ENCODE data around the gene RRP1B.

The RRP1B gene

DNA sequence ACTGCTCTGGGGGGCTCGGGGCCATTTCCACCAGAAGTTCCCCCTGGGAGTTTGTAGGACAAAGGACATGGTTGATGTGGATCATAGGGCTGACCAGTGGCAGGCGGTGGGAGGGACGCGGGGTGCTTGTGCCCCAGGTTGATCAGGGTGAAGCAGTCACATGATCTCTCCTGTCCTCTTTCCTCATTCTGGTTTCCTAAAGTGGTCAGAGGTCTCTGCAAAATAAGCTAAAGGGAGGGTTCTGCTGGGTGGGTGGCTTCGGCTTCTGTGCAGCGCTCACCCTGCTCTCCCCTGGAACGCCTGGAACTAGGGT, 68.8 kb downstream of the RRP1B start:
- Histone ChIP-seq H3K4me3 (ENCODE audit: extremely low read depth, insufficient read depth, low read length, poor library complexity, severe bottlenecking) (peak overlapping the region; percentile 59), H3K36me3 (ENCODE audit: control insufficient read depth, insufficient read depth, low read length) (peaks cover 22% of the 10 kb centered on the region), H3K9me3 (ENCODE audit: control insufficient read depth, low read length) (no peaks in the 10 kb centered on the region), H3K4me1 (ENCODE audit: control insufficient read depth, insufficient read depth, low read length, poor library complexity, severe bottlenecking) (peaks cover 12% of the 10 kb centered on the region), H3K27ac (ENCODE audit: low read depth, low read length, severe bottlenecking) (peak overlapping the region; percentile 93)
- 83 to 92% methylated on average over 1 to 2 of the region's 7 CpGs for WGBS, 2 experiments (ENCODE audit: insufficient coverage in 2 of 2)

DNA sequence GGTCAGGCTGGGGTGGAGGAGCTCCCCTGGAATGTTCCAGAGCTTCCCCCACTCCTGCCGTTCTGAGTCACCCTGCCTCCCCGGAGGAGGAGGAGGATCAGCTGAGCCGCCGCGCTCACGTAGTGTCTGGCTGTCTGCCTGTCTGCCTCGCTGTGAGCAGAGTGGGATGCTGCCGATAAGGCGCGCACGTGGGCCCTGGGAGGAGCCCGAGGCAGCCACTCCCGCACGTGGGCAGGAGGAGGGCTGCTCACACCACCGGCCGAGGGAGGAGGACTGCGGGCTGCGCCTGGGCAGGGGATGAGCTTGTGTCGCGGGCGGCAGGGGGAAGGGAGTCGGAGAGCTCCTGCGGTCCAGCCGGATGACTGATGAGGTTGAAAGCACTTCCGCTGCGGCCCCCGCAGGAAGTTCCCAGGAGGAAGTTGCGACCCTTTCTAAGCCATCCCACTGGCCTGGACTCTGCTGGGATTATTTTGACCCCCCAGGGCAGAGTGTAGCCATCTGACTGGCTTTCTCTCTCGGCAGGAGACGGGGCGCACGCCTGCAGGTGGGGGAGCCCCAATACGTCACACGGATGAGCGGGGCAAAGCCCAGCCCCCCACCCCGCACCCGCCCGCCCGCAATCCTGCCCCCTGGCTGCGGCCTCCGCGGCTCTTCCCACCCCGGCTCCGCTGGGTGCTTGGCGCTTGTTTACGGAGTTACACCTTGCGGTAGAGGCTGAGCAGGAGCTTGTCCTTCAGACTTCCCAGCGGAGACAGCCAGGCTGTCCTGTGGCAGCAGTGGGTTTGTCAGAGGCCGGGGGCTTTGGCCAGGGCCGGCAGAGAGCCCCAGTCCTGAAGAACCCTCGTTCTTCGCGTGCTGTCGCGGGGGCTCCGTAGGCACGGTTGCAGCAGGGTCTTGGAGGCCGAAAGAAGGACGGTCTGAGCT, 69.4 kb downstream of the RRP1B start:
- H3K27ac ChIP-seq (ENCODE audit: low read depth, low read length, severe bottlenecking) = peak overlapping the region; percentile 93
- WGBS, 2 experiments (ENCODE audit: insufficient coverage in 2 of 2) = 2 to 3% methylated on average over 50 to 51 of the region's 59 CpGs
- no peaks in the 10 kb centered on the region for H3K9me3 ChIP-seq (ENCODE audit: control insufficient read depth, low read length)
- peak overlapping the region; percentile 59 for H3K4me3 ChIP-seq (ENCODE audit: extremely low read depth, insufficient read depth, low read length, poor library complexity, severe bottlenecking)
- H3K36me3 ChIP-seq (ENCODE audit: control insufficient read depth, insufficient read depth, low read length) = peaks cover 18% of the 10 kb centered on the region
- peaks cover 15% of the 10 kb centered on the region for H3K4me1 ChIP-seq (ENCODE audit: control insufficient read depth, insufficient read depth, low read length, poor library complexity, severe bottlenecking)

DNA sequence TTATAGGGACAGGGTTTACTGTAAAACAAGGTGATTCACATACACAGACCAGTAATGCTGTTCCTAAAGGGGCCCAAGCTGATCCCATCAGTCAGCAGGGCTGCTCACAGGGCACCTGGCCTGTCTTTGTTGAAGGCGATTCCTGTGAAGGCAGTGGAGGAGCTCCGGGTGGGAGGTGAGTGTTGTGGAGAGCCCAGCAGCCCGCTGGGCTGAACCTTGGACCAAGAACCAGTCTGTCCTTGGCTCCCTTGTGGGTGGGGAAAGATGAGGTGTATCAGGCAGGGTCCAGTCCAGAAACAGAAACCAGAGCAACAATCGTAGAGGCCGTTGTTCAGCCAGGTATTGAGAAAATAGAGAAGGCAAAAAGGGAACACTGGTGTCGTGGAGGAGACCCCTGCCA, 72.1 kb downstream of the RRP1B start:
- 94 to 99% methylated on average over 4 to 6 of the region's 6 CpGs for WGBS, 2 experiments (ENCODE audit: insufficient coverage in 2 of 2)
- no peak overlapping the region for H3K27ac ChIP-seq (ENCODE audit: low read depth, low read length, severe bottlenecking)
- no peak overlapping the region for H3K4me3 ChIP-seq (ENCODE audit: extremely low read depth, insufficient read depth, low read length, poor library complexity, severe bottlenecking)

DNA sequence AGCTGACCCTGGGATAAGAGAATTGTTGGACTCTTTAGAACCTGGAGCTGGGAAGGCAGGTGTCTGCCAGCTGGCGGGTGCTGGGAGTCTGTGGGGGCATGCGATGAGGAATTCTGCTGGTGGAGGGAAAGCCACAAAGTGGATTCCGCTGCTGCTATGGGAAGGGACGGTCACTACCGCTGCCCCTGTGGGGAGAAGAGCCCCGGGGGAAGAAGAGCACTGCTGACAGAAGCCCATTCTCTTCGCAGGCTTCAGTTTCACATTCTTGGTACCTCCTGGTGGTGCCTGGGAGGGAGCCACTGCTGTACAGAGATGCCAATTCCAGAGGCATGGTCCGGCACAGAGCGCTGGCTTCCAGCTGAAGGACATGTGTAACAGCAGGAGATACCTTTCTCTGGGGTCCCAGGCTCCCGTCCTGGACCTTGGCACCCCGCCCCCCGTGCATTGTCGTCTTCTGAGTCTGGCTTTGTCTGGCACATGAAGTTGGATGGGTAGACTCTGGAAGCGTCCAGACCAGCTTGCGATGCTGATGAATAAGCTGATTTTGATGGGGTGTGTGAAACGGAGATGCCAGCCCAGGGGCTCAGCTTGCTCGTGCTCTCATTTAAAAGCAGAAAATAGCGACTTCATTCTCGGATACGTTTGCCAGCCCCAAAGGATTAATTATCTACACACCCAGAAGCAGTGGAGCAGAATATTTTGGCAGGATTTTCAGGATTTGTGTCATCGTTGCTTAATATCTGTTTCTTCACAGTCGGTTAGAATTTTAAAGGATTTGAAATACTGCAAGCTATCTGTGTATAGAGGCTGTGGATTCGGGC, 72.7 kb downstream of the RRP1B start:
- Histone ChIP-seq H3K9me3 (ENCODE audit: control insufficient read depth, low read length) (no peaks in the 10 kb centered on the region), H3K36me3 (ENCODE audit: control insufficient read depth, insufficient read depth, low read length) (peaks cover 24% of the 10 kb centered on the region), H3K4me1 (ENCODE audit: control insufficient read depth, insufficient read depth, low read length, poor library complexity, severe bottlenecking) (peaks cover 30% of the 10 kb centered on the region), H3K27ac (ENCODE audit: low read depth, low read length, severe bottlenecking) (no peak overlapping the region), H3K4me3 (ENCODE audit: extremely low read depth, insufficient read depth, low read length, poor library complexity, severe bottlenecking) (no peak overlapping the region)
- WGBS, 2 experiments (ENCODE audit: insufficient coverage in 2 of 2) = 90 to 93% methylated on average over 18 to 19 of the region's 23 CpGs

More for the DNA sequence above, 72.1 kb downstream of the RRP1B start:
- Histone ChIP-seq H3K36me3 (ENCODE audit: control insufficient read depth, insufficient read depth, low read length) (peaks cover 18% of the 10 kb centered on the region), H3K9me3 (ENCODE audit: control insufficient read depth, low read length) (no peaks in the 10 kb centered on the region), H3K4me1 (ENCODE audit: control insufficient read depth, insufficient read depth, low read length, poor library complexity, severe bottlenecking) (peaks cover 32% of the 10 kb centered on the region)

DNA sequence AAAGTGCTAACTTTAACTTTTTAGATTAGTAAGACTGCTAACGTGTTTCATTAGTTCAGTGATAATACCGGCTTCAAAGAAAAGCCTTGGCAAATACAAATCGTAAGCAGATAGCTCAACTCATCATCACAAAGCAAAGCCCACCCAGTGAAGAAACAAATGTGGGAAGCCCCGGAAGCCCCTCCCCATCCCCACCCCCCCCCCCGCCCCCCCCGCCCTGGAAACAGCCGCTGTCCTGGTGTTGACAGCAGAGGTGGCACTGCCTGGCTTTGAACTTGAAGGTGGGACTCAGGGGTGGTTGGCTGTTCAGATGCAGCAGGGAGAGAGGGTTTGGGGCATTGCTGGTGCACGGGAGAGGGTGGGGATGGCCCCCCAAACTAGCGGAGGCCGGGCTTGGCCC, 73.7 kb downstream of the RRP1B start:
- H3K9me3 ChIP-seq (ENCODE audit: control insufficient read depth, low read length) = no peaks in the 10 kb centered on the region
- no peak overlapping the region for H3K4me3 ChIP-seq (ENCODE audit: extremely low read depth, insufficient read depth, low read length, poor library complexity, severe bottlenecking)
- H3K4me1 ChIP-seq (ENCODE audit: control insufficient read depth, insufficient read depth, low read length, poor library complexity, severe bottlenecking) = peaks cover 25% of the 10 kb centered on the region
- H3K27ac ChIP-seq (ENCODE audit: low read depth, low read length, severe bottlenecking) = no peak overlapping the region
- WGBS, 2 experiments (ENCODE audit: insufficient coverage in 2 of 2) = 86 to 94% methylated on average over 4 to 5 of the region's 10 CpGs
- H3K36me3 ChIP-seq (ENCODE audit: control insufficient read depth, insufficient read depth, low read length) = peaks cover 27% of the 10 kb centered on the region

DNA sequence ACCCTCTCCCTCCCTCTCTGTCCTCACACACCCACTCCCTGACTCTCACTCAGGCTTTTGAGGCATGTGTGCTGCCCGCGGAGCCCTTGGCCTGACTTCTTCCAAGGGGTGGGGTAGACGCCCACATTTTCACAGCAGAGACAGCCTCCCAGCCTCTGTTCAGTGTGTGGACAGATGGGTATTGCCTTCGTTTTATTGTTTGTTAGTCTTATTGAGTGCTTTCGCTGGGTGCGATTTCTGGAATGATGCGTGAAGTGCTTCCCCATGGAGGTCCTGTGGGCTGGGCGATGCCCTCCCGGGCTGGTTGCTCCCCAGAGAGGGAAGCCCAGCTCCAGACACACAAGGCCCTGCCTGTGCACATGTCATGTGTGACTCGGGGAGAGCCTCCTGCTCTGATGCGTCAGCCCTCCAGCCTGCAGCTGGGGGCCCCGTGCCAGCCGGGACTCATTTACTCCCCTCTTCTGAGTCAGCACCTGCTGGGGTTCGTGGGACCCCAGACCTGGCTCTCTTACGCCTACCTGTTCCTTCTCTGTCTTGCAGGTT, 74.2 kb downstream of the RRP1B start:
- Histone ChIP-seq H3K4me1 (ENCODE audit: control insufficient read depth, insufficient read depth, low read length, poor library complexity, severe bottlenecking) (peaks cover 25% of the 10 kb centered on the region), H3K9me3 (ENCODE audit: control insufficient read depth, low read length) (no peaks in the 10 kb centered on the region), H3K36me3 (ENCODE audit: control insufficient read depth, insufficient read depth, low read length) (peaks cover 27% of the 10 kb centered on the region), H3K27ac (ENCODE audit: low read depth, low read length, severe bottlenecking) (no peak overlapping the region), H3K4me3 (ENCODE audit: extremely low read depth, insufficient read depth, low read length, poor library complexity, severe bottlenecking) (no peak overlapping the region)
- 92 to 95% methylated on average over 10 of the region's 15 CpGs for WGBS, 2 experiments (ENCODE audit: insufficient coverage in 2 of 2)

DNA sequence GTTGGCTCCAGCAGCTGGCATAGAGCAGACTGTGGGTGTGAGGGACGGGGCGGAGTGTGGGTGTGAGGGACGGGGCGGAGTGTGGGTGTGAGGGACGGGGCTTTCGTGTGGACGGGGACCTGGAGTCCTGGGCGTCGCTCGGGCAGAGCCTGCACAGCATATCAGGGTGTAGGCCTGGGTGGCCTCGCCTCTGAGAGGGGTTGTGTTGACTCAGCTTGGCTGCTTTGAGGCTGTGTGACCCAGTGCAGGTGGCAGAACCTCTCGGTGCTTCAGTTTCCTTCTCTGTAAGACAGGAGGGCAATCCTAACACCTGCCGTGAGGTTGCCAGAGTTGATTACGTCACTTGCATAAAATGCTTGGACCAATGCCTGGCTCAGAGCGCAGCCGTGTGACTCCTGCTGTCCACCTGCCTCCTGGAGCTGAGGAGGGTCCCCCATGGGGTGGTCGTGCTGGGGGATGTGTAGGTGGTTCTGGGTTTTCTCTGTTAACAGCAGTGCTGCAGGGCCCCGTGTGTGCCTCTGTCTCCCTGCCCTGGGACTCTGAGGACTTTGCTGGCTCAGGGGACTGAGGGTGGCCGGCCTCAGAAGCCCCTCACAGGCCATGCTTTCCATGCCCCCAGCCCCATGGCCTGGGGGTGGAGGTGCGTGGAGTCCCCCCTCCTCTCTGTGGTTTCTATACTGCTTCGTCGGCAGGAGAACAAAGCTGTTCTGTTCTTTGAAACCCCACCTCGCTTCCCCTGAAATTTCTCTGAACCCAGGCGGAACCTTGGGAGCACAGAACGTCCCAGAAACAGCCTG, 75.0 kb downstream of the RRP1B start:
- Histone ChIP-seq H3K27ac (ENCODE audit: low read depth, low read length, severe bottlenecking) (no peak overlapping the region), H3K4me1 (ENCODE audit: control insufficient read depth, insufficient read depth, low read length, poor library complexity, severe bottlenecking) (peaks cover 23% of the 10 kb centered on the region), H3K4me3 (ENCODE audit: extremely low read depth, insufficient read depth, low read length, poor library complexity, severe bottlenecking) (no peak overlapping the region), H3K9me3 (ENCODE audit: control insufficient read depth, low read length) (no peaks in the 10 kb centered on the region), H3K36me3 (ENCODE audit: control insufficient read depth, insufficient read depth, low read length) (peaks cover 27% of the 10 kb centered on the region)
- 90 to 94% methylated on average over 13 to 24 of the region's 25 CpGs for WGBS, 2 experiments (ENCODE audit: insufficient coverage in 2 of 2)

DNA sequence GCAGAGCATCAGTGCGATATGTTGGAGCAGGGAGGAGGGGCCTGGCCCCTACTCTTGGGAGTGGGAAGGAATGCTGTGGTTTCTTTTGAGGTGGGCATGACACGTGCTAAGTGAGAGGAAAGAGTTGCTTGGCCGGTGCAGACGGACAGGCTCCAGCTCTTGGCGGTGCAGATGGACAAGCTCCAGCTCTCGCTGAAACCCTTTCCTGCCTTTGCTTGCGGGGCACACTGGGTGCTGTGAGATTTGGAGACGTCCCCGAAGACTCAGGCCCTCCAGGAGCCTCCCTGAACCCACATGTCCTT, 75.5 kb downstream of the RRP1B start:
- Histone ChIP-seq H3K9me3 (ENCODE audit: control insufficient read depth, low read length) (no peaks in the 10 kb centered on the region), H3K4me3 (ENCODE audit: extremely low read depth, insufficient read depth, low read length, poor library complexity, severe bottlenecking) (no peak overlapping the region), H3K36me3 (ENCODE audit: control insufficient read depth, insufficient read depth, low read length) (peaks cover 27% of the 10 kb centered on the region), H3K27ac (ENCODE audit: low read depth, low read length, severe bottlenecking) (peak overlapping the region; percentile 41), H3K4me1 (ENCODE audit: control insufficient read depth, insufficient read depth, low read length, poor library complexity, severe bottlenecking) (peaks cover 20% of the 10 kb centered on the region)
- WGBS, 2 experiments (ENCODE audit: insufficient coverage in 2 of 2) = 88 to 90% methylated on average over 8 to 9 of the region's 9 CpGs

DNA sequence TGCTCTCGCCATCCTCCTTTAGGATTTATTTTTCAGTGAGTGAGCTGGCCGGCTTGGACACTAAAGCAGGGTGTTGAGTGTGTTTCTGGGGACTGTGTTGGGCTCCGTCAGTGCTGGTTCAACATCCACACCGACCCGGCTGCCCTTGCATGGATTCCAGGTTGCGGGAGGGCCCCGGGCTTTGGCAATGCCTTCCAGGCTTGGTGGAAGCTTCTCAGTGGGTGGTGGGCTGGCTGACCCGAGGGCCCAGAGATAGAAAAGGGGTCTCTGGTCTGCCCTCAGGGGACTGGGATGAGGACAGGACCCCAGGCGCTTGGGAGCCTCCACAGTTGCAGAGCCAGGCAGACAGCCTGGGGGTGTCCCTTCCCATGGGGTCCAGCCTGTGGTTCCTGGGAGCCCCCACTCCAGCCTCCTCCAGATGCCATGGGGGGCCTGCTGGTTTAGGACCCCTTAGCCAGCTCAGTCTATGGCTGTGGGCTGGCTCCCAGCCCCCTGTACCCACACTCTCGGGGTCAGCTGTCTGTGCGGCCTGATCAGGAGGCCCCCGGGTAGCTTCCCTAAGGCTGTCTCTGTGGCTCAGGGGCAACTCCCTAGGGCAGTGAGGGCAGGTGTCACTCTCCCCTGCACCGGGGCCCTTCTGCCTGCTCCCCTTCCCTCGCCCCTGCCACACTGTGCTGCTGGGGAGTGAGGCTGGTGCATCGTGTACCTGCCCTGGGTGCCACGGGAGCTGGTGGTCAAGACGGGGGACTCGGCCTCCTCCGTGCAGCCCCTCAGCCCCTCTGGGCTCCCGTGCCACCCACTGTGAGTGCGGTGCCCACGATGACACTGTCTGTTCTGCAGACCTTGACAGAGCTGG, 76.1 kb downstream of the RRP1B start:
- 87 to 94% methylated on average over 16 to 20 of the region's 22 CpGs for WGBS, 2 experiments (ENCODE audit: insufficient coverage in 2 of 2)

More for the DNA sequence above, 76.1 kb downstream of the RRP1B start:
- H3K36me3 ChIP-seq (ENCODE audit: control insufficient read depth, insufficient read depth, low read length) = peaks cover 27% of the 10 kb centered on the region
- H3K27ac ChIP-seq (ENCODE audit: low read depth, low read length, severe bottlenecking) = peak overlapping the region; percentile 41
- no peak overlapping the region for H3K4me3 ChIP-seq (ENCODE audit: extremely low read depth, insufficient read depth, low read length, poor library complexity, severe bottlenecking)
- H3K9me3 ChIP-seq (ENCODE audit: control insufficient read depth, low read length) = no peaks in the 10 kb centered on the region
- peaks cover 20% of the 10 kb centered on the region for H3K4me1 ChIP-seq (ENCODE audit: control insufficient read depth, insufficient read depth, low read length, poor library complexity, severe bottlenecking)
